Mesodermal cell (in vitro differentiated cells): ENCODE results near the gene AIFM2. TPM values are rescaled to one million over a fixed set of nuclear protein-coding genes. Genes with fewer than 3 reads are reported as not detected.
"Not testable (repeated sequence)": the region's sequence is repeated elsewhere in the genome, so short reads cannot be mapped to it uniquely, and the experiment has no call there.

ENCODE experiments used
- H3K27ac ChIP-seq: 2 replicates; pipeline ENCODE4 v1.7.0; 2013; ENCODE audit warnings: mild to moderate bottlenecking, low read depth, low read length, moderate library complexity; ENCODE audit not compliant: severe bottlenecking
- H3K36me3 ChIP-seq: 2 replicates; pipeline ENCODE4 v1.7.1; 2013; ENCODE audit warnings: mild to moderate bottlenecking, low read length, moderate library complexity; ENCODE audit not compliant: control insufficient read depth, insufficient read depth
- H3K4me1 ChIP-seq: one replicate; pipeline ENCODE4 v1.7.1; 2013; ENCODE audit warnings: mild to moderate bottlenecking, low read length; ENCODE audit not compliant: insufficient read depth, control insufficient read depth, poor library complexity, severe bottlenecking
- H3K4me3 ChIP-seq: 2 replicates; pipeline ENCODE4 v1.7.0; 2013; ENCODE audit warnings: low read length, control low read depth, mild to moderate bottlenecking; ENCODE audit not compliant: insufficient read depth, poor library complexity, severe bottlenecking; ENCODE audit errors: extremely low read depth
- H3K9me3 ChIP-seq: 2 replicates; pipeline ENCODE4 v1.7.1; 2013; ENCODE audit warnings: mild to moderate bottlenecking, low read length, moderate library complexity; ENCODE audit not compliant: control insufficient read depth
- WGBS, 2 experiments: methylation state at CpG; one replicate each; pipeline ENCODE4 v1.1.5; 2013; ENCODE audit warnings: missing lambda C conversion rate in 2 of 2; ENCODE audit not compliant: insufficient coverage in 2 of 2; 5-methylcytosine and 5-hydroxymethylcytosine counted together
- polyA plus RNA-seq, 2 experiments: library from polyadenylated mRNA; stranded (reverse); fragments of 50-300 nt; gene quantifications; one replicate each; pipeline ENCODE4 v1.2.3, GENCODE V29; 2013

Gene AIFM2
- 0.77 TPM for polyA plus RNA-seq (2013, experiment 1 of 2)
- 0.71 TPM for polyA plus RNA-seq (2013, experiment 2 of 2)

DNA sequence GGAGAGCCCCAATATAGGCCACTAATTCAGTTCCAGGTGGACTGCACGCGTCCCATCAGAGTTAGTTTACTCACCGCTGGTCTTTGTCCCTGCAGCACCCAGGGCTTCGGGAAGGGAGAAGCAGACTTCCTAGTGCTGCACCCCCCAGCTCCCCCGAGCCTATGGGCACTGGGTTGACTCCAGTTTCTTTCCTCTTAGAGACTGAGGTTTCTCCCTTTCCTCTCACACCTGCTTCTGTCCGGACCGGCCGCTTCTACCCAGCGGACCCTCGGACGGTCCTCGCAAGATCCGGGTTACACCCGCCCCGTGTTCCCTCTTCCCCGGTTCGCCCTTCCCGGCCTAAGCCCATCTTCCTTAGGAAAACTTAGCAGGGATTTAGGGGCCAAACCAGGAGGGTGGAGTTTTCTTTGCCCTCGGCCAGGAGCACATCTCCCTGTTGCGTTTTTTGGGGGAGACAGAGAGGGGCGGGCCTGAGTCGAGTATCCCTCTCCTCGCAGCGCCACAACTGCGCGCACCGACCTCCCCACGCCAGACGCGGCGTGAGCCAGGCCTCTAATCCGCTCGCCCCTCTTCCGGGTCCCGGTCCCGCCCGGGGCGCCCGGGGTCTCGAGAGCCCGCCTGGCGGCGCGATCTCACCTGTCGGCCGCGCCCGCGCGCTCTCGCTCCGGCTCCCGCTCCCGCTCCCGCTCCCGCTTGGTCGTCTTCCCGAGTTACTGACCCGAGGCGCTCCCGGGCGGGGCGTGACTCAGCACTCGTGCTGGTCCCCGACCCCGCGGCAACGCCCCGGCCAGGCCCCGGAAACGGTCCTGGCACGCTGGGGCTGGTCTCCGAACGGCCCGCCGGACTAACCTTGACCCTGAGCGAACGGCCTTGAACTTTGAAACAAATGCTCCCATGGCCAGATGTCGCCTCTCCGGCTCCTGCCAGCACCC lies at the start of gene AIFM2:
TSS of gene AIFM2 (minus strand) at position 728 of the 932 bp plus-strand sequence. CDS start 8,741 bp downstream, outside the sequence.
- H3K36me3 ChIP-seq, result no peaks in the 10 kb centered on the region
- no peak within 1 kb of the TSS for H3K27ac ChIP-seq
- H3K9me3 ChIP-seq, result no peaks in the 10 kb centered on the region
- 10 to 18% methylated on average over 71 of the region's 80 CpGs for WGBS, 2 experiments
- peak within 1 kb of the TSS; percentile 37 for H3K4me3 ChIP-seq
- H3K4me1 ChIP-seq, result no peaks in the 10 kb centered on the region

DNA sequence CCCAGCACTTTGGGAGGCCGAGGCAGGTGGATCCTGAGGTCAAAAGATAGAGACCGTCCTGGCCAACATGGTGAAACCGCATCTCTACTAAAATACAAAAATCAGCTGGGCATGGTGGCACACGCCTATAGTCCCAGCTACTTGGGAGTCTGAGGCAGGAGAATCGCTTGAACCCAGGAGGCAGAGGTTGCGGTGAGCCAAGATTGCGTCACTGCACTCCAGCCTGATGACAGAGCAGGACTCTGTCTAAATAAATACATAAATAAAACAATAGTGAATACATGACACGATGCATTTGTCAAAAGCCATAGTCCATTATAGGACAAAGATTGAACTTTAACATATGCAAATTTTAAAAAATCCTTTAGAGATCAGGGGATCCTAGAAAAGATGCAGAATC lies 46.6 kb upstream of the AIFM2 start:
- H3K4me1 ChIP-seq, H3K4me3 ChIP-seq, H3K36me3 ChIP-seq, H3K27ac ChIP-seq: not testable (repeated sequence)
- peaks cover 11% of the 10 kb centered on the region for H3K9me3 ChIP-seq
- 74 to 100% methylated on average over 2 to 4 of the region's 8 CpGs for WGBS, 2 experiments

DNA sequence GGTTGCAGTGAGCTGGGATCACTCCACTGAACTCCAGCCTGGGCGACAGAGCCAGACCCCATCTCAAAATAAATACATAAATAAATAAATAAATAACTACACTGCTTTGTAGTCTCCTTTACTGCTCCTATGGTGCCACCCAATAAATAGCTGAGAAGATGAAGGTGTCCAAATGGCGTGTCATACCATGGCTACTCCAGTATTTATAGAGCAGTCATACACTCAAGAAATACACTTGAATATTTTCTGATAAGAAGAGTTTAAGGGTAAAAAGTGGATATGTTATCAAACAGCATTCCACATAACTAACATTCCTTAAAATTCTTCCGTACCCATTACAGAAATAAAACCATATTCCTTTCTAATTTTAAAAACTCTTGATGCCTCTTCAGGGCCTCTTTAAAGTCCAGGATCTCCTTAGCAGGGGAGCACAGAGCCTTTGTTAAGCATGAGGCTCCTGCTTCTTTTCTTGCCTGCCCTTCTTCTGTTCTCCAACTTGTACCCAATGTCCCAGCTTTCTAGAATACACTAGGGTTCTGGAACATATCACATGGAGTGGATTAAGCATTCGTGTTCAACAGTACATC lies 45.6 kb upstream of the AIFM2 start:
- Histone ChIP-seq H3K4me1 (no peaks in the 10 kb centered on the region), H3K27ac (no peak overlapping the region), H3K9me3 (peaks cover 11% of the 10 kb centered on the region), H3K36me3 (no peaks in the 10 kb centered on the region), H3K4me3 (no peak overlapping the region)
- 100% methylated on average over 1 of the region's 4 CpGs for WGBS, 2 experiments

- 67% methylated on average over 3 of the region's 6 CpGs for WGBS, 2 experiments
These were observed 43.8 kb upstream of the AIFM2 start for GRCh38 chr10:70176441-70176840.

DNA sequence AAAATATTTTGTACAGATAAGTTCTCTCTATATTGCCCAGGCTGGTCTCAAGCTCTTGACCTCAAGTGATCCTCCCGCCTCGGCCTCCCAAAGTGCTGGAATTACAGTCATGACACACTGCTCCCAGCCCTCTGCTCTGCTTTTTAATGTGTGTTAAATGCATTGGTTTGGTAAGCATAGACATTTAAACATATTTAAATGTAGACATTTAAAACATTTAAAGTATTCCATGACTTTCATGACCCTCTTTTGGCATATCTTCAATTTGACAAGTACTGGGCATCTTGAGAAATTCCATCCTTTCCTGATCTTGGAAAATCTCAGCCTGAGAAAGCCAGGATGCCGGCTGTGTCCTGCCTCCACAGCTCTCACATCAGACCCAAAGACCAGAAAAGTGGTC lies 42.9 kb upstream of the AIFM2 start:
- Histone ChIP-seq H3K36me3 (no peaks in the 10 kb centered on the region), H3K4me3 (no peak overlapping the region), H3K9me3 (peaks cover 5% of the 10 kb centered on the region), H3K4me1 (no peaks in the 10 kb centered on the region), H3K27ac (no peak overlapping the region)
- WGBS, 2 experiments, result 100% methylated on average over 1 of the region's 3 CpGs

More at GRCh38 chr10:70176441-70176840, 43.8 kb upstream of the AIFM2 start:
- H3K4me3 ChIP-seq, result no peak overlapping the region
- no peaks in the 10 kb centered on the region for H3K36me3 ChIP-seq
- no peak overlapping the region for H3K27ac ChIP-seq
- peaks cover 11% of the 10 kb centered on the region for H3K9me3 ChIP-seq
- H3K4me1 ChIP-seq, result no peaks in the 10 kb centered on the region

DNA sequence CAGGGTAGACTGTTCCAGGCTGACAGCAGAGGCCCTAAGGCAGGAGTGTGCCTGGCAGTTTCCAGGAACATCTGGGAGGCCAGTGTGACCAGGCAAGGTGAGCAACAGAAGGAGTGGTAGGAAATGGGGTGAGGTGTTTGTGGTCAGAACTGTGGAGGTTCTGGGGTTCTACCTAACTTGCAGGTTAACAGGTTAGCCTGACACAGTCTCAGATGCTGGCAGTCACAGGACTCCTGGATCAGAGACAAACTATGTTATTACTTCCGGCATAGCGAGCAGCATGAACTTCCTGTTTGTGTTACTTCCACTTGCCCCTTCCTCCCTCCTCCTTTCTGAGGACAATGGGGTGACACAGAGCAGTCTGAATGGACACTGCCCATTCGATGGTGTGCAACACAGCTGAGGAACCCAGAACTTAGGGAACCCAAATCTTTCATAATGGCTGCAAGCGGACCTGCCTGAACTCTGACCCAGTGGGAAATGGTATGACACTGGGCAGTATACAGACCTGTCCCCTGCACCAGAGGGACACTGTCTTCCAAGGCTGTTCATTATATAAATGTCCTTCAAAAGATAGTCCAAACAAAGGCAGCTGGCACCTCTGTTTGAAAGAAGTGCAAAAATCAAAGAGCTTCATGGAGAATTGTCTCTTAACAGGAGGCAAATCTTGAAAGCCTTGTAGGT lies 41.6 kb upstream of the AIFM2 start:
- Histone ChIP-seq H3K4me3 (no peak overlapping the region), H3K9me3 (no peaks in the 10 kb centered on the region), H3K4me1 (no peaks in the 10 kb centered on the region), H3K27ac (no peak overlapping the region), H3K36me3 (no peaks in the 10 kb centered on the region)
- 71 to 83% methylated on average over 4 of the region's 4 CpGs for WGBS, 2 experiments

DNA sequence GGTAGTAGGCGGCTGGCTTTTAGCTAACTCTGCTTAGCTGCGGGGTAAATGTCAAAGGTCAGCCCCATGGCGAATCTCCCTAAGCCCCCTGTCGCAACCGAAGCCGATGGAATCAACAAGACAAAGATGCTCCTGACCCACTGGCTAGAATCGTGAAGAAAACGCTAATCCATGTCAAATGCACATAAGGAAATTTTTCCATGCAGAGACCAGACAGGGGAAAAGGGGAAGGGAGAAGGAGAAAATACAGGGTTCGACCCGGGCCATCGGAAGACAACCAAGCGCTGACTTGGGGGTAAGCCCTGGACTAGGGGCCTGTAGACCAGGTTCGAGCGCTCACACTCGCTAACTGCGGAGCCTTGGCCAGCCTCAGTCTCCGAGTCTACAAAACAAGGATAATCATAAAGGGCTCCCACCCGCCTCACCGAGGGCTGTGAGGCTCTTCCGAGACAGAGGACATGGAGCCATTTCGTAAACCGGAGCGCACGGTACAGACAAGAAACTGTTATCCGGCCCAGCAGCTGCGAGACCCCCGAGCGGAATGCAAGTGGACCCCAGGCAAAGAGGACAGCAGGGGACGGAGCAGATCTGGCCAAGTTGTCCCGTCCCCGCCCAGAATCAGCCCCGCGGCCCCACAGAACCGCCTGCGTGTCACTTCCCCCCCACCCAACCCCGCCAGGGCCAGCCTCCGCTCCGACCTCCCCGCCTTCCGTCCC lies 37.2 kb upstream of the AIFM2 start:
- no peaks in the 10 kb centered on the region for H3K9me3 ChIP-seq

GRCh38 chr10:70169011-70169410 lies 36.4 kb upstream of the AIFM2 start:
- WGBS, 2 experiments, result 100% methylated on average over 1 of the region's 2 CpGs
- Histone ChIP-seq H3K9me3 (no peaks in the 10 kb centered on the region), H3K36me3 (peaks cover 42% of the 10 kb centered on the region), H3K4me3 (peak overlapping the region; percentile 97), H3K4me1 (no peaks in the 10 kb centered on the region), H3K27ac (no peak overlapping the region)

More for the DNA sequence above, 37.2 kb upstream of the AIFM2 start:
- peaks cover 34% of the 10 kb centered on the region for H3K36me3 ChIP-seq
- 0 to 1% methylated on average over 21 to 29 of the region's 40 CpGs for WGBS, 2 experiments
- H3K27ac ChIP-seq, result peak overlapping the region; percentile 92
- peak overlapping the region; percentile 97 for H3K4me3 ChIP-seq
- H3K4me1 ChIP-seq, result no peaks in the 10 kb centered on the region

DNA sequence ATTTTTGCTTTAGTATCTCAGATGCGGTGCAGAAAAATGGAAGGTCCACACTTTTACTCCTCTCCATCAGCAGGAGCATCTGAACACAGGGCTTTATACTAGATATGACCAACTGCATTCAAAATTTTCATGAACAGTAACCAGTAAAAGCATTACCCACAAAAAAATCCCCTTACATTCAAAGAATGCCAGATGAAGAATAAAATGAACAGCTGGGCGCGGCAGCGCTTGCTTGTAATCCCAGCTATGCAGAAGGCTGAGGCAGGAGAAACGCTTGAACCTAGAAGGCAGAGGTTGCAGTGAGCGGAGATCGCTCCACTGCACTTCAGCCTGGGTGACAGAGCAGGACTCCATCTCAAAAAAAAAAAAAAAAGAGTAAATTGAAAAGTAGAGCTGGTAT lies 34.6 kb upstream of the AIFM2 start:
- no peaks in the 10 kb centered on the region for H3K9me3 ChIP-seq
- peaks cover 50% of the 10 kb centered on the region for H3K36me3 ChIP-seq
- H3K4me3 ChIP-seq, result no peak overlapping the region
- no peak overlapping the region for H3K27ac ChIP-seq
- 89 to 100% methylated on average over 5 to 7 of the region's 7 CpGs for WGBS, 2 experiments
- H3K4me1 ChIP-seq, result no peaks in the 10 kb centered on the region

- WGBS, 2 experiments, result 100% methylated on average over 1 to 2 of the region's 3 CpGs
- H3K4me3 ChIP-seq, result no peak overlapping the region
- H3K27ac ChIP-seq, result no peak overlapping the region
- no peaks in the 10 kb centered on the region for H3K9me3 ChIP-seq
- no peaks in the 10 kb centered on the region for H3K4me1 ChIP-seq
- peaks cover 58% of the 10 kb centered on the region for H3K36me3 ChIP-seq
These were observed 33.8 kb upstream of the AIFM2 start for GRCh38 chr10:70166394-70166793.
